Gastrocnemius medialis (tissue), 4 donors: ENCODE measurements around the gene EBLN2. TPM values are rescaled to one million over a fixed set of nuclear protein-coding genes. Genes with fewer than 3 reads are reported as not detected.

Source experiments
- ATAC-seq, 2 donors: fragments of 150-250 bp; one replicate each; pipeline ENCODE4 v1.9.1; 2016
- DNase-seq, 2 donors: peaks; one replicate each; pipeline ENCODE4 v3.0.0-alpha.2; 2019
- H3K27ac ChIP-seq, 4 donors: fragments of 200-600 bp; sonication (generic); 1 replicate in 1 of 4; 2 replicates in 3 of 4; pipeline ENCODE4 v1.5.1; 2016 to 2018; ENCODE audit warnings: mild to moderate bottlenecking in 2 of 4, moderate library complexity in 1 of 4
- H3K27me3 ChIP-seq, 3 donors: fragments of 200-600 bp; sonication (generic) in 2 of 3; 1 replicate in 1 of 3; 2 replicates in 2 of 3; pipeline versions ENCODE4 v1.5.1 to v1.6.0; 2016 to 2019; ENCODE audit warnings: mild to moderate bottlenecking in 1 of 3, moderate library complexity in 1 of 3
- H3K36me3 ChIP-seq, 2 donors: fragments of 200-600 bp; sonication (generic) in 1 of 2; one replicate each; pipeline ENCODE4 v1.5.1; 2017 to 2018
- H3K4me1 ChIP-seq, 2 donors: fragments of 200-600 bp; sonication (generic) in 1 of 2; one replicate each; pipeline ENCODE4 v1.5.1; 2016 to 2017; ENCODE audit warnings: mild to moderate bottlenecking in 2 of 2
- H3K4me3 ChIP-seq, 4 donors: fragments of 200-600 bp; sonication (generic) in 3 of 4; 1 replicate in 1 of 4; 2 replicates in 3 of 4; pipeline ENCODE4 v1.5.1; 2016 to 2019; ENCODE audit warnings: mild to moderate bottlenecking in 2 of 4
- H3K9me3 ChIP-seq, 3 donors: fragments of 200-600 bp; sonication (generic) in 2 of 3; 1 replicate in 1 of 3; 2 replicates in 2 of 3; pipeline ENCODE4 v1.5.1; 2016 to 2019
- CTCF ChIP-seq, 5 experiments: fragments of 450-650 bp in 3 of 5; fragments of 200-600 bp in 2 of 5; sonication (generic) in 2 of 5; IDR thresholded peaks in 4 of 5; conservative IDR thresholded peaks in 1 of 5; 1 replicate in 4 of 5; 2 replicates in 1 of 5; pipeline ENCODE4 v1.5.1; 2016 to 2019; ENCODE audit warnings: antibody characterized with exemption in 5 of 5, mild to moderate bottlenecking in 3 of 5, moderate library complexity in 3 of 5
- POLR2A ChIP-seq, 2 donors: fragments of 450-650 bp; IDR thresholded peaks; one replicate each; pipeline ENCODE4 v1.6.1; 2017; ENCODE audit warnings: antibody characterized with exemption in 2 of 2, mild to moderate bottlenecking in 2 of 2, moderate library complexity in 2 of 2
- in situ Hi-C, 4 donors: fragments of 200-750 bp; cut with MboI; loops; one replicate each; pipeline versions ENCODE4 v1.15.0 to v1.8.0; 2017; ENCODE audit warnings: low sequenced_read_pairs in 4 of 4
- intact Hi-C: fragments of 100-400 bp; cut with DNase I; formaldehyde crosslinking; loops from one replicate; pipeline ENCODE4 v1.15.1; 2023; ENCODE audit warnings: low total_unique reads
- total RNA-seq, 4 donors: library from RNA; depleted of rRNA; stranded (reverse); fragments of >200 nt; gene quantifications; one replicate each; pipeline versions ENCODE4 v1.1.0 to v1.2.3, GENCODE V29; 2016

EBLN2 gene
- total RNA-seq, 4 donors from 2014 or later: 0.18 to 4.8 (median 0.65) TPM

- DNase-seq: no peak
- peak overlapping the region; percentile 41 to 73 (median 49) for H3K27ac ChIP-seq
- in situ Hi-C loops: no loop called here
- no peaks in the 10 kb centered on the region for H3K9me3 ChIP-seq
- ATAC-seq: peak; percentile 22 to 82
- TF ChIP-seq POLR2A (IDR thresholded peaks at IDR 0.05) (no peak), CTCF (IDR thresholded peaks at IDR 0.05 in 4 of 5, conservative IDR thresholded peaks at IDR 0.05 in 1 of 5) (no peak)
- no peak overlapping the region for H3K4me3 ChIP-seq
- H3K36me3 ChIP-seq: no peaks in the 10 kb centered on the region
- no peaks in the 10 kb centered on the region for H3K27me3 ChIP-seq
- H3K4me1 ChIP-seq: peaks cover 52 to 75% of the 10 kb centered on the region in 2 donors
- intact Hi-C loops: no loop called here
These were observed 31.3 kb upstream of the EBLN2 start for GRCh38 chr3:73030073-73030597.

- Histone ChIP-seq H3K4me1 (peaks cover 45 to 67% of the 10 kb centered on the region in 2 donors), H3K27ac (no peak overlapping the region), H3K9me3 (no peaks in the 10 kb centered on the region), H3K27me3 (no peaks in the 10 kb centered on the region), H3K4me3 (no peak overlapping the region), H3K36me3 (no peaks in the 10 kb centered on the region)
- in situ Hi-C loops: no loop called here
- DNase-seq (no peak), ATAC-seq (no peak)
- intact Hi-C loops: no loop called here
- TF ChIP-seq POLR2A (IDR thresholded peaks at IDR 0.05) (no peak), CTCF (IDR thresholded peaks at IDR 0.05 in 4 of 5, conservative IDR thresholded peaks at IDR 0.05 in 1 of 5) (no peak)
These were observed 29.8 kb upstream of the EBLN2 start for GRCh38 chr3:73031573-73032103.

- in situ Hi-C loops (no loop called here), intact Hi-C loops (no loop called here)
- no peak for DNase-seq
- Histone ChIP-seq H3K9me3 (no peaks in the 10 kb centered on the region), H3K4me3 (no peak overlapping the region), H3K27me3 (no peaks in the 10 kb centered on the region), H3K36me3 (no peaks in the 10 kb centered on the region), H3K4me1 (peaks cover 66% of the 10 kb centered on the region in 2 donors), H3K27ac (peak overlapping the region in 2 of 4 donors; percentile 42 to 51)
- no peak for ATAC-seq
- TF ChIP-seq POLR2A (IDR thresholded peaks at IDR 0.05) (no peak), CTCF (IDR thresholded peaks at IDR 0.05 in 4 of 5, conservative IDR thresholded peaks at IDR 0.05 in 1 of 5) (no peak)
These were observed 24.5 kb upstream of the EBLN2 start for GRCh38 chr3:73036694-73037591.

GRCh38 chr3:73041537-73041936 is 19.9 kb upstream of the EBLN2 start:
- TF ChIP-seq CTCF (IDR thresholded peaks at IDR 0.05 in 4 of 5, conservative IDR thresholded peaks at IDR 0.05 in 1 of 5): no peak
- no peak for TF ChIP-seq POLR2A (IDR thresholded peaks at IDR 0.05)
- DNase-seq (no peak), ATAC-seq (no peak)
- no peak overlapping the region for H3K4me3 ChIP-seq
- no peaks in the 10 kb centered on the region for H3K27me3 ChIP-seq
- peaks cover 51 to 57% of the 10 kb centered on the region in 2 donors for H3K4me1 ChIP-seq
- H3K9me3 ChIP-seq: no peaks in the 10 kb centered on the region
- in situ Hi-C loops (no loop called here), intact Hi-C loops (no loop called here)
- H3K27ac ChIP-seq: peak overlapping the region in 2 of 4 donors; percentile 22 to 47
- no peaks in the 10 kb centered on the region for H3K36me3 ChIP-seq
